HG03135 (cell line): ENCODE data around the gene UMAD1.

Experiments used
- ATAC-seq: cut with Tn5 transposase; IDR thresholded peaks from one replicate; pipeline ENCODE4 v1.9.1; 2021; ENCODE audit warnings: mild to moderate bottlenecking, moderate library complexity; ENCODE audit not compliant: unreplicated experiment

UMAD1 gene

DNA sequence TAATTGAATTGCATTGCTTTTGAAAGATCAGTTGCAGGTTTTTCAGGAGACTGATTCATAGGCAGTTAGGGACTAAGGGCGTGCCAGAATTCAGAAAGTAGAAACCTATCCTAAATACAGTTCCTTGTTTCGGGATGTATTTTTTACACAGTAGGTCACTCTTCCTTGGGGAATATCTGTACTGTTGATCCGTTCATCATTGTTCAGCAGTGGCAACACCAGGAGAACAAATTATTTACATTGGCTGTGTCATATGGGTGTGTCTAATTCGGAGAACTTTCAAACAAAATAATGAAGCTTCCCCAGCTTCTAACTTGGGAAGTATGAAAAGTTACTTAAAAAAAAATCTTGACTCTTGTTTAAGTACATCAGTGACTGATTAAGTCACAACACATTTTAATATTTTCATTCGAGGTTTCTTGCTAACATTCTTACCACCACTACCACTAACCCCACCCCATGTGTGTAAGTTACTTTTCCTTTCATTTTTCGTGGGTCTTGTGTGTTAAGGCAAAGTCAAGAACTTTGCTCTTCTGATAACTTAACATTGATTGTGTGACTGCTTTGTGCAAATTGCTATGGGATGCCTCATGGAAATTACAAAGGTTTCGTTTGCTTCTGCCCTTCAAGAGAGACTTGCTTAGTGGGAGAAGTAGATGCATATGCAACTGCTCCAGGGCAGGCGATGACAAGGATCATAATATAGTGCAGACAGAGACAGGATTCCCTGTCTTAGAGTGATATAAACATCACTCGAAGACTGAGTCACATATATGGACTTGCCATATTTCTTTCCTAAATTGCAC, 121.6 kb downstream of the UMAD1 start:
- ATAC-seq = peak; percentile 55

DNA sequence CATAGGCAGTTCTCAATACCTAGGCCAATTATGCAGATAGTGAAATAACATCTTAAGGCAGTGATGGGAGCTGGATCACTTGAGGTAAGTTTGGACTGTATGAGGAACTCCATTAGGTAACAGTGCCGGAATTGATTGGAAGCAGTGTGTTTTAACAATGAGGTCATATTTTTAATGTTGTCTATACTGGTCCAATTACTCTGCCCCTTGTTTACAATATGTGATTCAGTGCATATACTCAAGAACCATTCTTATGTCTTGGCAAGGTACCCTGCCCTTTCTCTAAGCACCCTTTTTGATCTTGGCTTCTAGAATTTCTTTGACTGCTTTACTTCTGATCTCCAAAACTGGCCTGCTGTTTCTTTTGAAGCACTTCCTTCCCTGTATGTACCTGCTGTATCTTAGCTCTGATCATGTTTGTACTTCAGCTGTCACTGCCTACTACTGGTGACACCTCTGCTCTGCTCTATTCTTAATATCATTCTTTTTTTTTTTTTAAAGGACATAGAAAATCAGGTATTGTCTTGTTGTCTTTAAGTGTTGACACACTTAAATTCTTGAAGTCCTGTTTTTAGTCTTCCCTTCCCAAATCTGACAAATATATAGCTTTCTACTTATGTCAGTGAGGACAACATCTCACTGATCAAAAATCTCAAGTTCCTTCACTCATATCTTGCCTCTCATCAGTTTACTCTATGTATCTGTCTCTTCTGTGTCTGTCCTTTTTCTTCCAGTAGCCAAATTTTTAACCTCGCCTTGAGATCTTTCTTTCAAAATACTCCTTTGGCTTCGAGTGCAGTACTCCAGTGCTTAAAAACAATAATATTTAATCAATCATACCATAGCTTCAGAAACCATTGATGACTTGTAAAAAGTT, 124.2 kb downstream of the UMAD1 start:
- no peak for ATAC-seq

DNA sequence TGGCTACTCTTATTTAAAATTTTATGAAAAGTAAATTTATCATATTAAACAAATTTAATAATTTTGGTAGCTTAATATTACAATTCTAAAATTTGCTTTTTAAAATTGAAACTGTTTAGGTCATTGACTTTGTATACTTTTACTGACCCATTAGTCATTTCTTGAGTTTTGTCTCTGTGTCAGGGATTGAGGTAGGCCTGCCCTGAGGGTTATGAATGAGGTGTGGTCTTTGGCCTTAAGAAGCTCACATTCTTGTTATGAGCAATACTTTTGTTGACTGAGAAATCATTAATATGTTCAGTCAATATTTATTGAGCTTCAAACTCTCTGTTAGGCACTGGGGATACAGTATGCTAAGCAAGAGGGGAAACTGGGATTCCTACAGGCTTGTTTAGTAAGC, 124.9 kb downstream of the UMAD1 start:
- peak; percentile 69 for ATAC-seq

DNA sequence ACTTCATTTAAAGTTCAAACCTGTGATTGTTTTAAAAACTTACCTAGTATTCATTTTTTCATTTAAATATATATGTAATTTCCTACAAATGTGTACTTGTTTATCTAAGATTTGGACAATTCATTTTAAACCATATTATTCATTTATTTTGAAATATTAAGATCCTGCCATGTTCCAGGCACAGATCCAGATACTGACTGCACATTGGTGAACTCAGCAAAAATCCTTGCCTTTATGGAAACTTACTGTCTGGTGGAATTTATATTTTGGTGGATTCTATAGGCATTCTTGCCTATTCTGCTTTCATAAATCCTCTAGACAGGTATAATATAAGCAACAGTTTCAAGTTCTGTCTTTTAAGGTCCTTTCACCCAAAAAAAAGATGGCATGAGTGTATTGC, 126.1 kb downstream of the UMAD1 start:
- ATAC-seq = no peak

DNA sequence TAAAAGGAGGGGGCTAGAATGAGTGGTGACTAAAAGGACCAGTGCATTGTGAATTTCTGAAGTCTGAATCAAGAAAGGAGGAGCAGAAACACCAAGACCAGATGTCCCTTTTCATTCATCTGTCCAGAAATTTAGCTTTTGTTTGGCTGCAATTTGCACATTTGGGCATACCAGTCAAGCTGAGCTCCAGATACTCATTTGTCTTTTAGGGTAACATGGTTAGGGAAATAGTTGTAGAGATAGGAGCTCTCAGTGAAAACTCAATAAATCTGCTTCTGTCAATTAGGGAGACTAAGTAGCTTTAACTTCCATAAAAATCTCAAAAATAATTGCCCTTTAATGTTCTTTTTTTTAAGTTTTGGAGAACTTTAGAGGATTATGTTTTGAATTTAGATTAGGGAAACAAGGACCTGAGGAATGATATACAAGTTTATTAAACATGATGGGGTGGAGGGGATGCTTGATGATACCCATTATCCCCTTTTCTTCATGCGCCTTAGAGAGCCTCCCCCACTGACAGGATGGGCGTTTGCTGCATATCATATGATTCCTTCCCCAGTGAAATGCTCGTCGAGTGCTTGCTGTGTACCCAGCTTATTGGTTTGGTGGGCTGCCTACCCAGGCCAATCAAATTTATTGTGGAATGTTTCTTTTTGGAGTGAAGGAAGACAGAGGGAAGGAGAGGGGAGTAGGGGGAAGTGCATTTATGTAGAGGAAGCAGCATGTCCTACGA, 128.6 kb downstream of the UMAD1 start:
- no peak for ATAC-seq

DNA sequence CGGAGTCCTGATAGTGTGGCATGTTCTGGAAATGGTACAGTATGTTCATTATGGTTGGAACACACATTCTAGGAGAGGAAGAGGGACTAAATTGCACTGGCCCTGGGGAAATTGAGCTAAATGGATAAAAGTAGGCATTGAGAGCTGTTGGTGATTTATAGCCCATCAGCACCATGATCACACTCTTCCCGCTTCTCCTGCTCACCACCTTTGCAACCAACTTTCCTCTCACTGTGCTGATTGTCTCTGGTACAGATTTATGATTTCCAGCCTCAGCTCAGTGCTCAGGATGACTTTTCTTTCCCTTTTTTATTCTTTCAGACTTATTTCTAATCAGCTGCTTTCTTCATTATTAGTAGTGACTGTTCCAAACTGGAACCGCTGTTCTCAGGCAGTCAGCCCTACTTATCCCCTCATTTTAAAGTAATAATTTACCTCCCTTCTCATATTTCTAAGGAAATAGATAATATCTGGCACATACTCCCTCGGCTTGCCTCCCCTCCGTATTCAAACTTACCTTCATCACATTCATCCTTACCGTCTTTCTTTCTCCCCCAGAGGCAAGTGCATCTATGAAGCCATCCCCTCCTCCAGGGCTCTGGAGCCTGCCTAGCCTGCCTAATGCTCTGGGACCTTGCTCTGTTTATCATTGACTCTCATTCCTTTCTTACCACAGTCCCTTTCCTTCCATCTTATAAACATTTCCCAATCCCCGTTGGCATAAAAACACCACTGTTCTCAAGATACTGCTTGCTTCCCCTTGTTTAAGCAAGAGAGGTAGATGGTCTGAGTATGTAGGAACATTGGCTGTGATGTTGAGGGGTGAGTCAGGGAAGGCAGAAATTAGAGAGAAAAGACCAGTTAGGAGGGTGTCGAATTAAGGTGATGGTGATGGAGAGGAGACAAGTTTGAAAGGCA, 129.4 kb downstream of the UMAD1 start:
- no peak for ATAC-seq

DNA sequence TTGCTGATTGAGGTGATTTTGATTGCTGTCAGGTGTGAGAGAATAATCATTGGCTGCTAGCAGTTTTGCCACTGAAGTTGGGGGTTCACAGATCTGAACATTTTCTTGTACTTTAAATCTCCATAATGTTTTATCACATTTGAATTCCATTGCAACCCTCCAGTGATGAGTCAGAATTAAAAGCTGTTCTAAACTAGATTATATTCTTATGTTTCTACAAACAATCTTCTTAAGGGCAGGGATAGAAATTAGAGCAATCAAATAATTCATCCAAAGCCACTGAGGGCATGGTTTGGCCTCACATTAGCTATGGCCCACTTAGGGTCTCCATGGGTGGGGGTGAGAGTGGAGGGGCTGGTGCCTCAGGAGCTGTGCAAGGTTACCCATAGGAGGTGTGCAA, 130.9 kb downstream of the UMAD1 start:
- ATAC-seq = no peak

DNA sequence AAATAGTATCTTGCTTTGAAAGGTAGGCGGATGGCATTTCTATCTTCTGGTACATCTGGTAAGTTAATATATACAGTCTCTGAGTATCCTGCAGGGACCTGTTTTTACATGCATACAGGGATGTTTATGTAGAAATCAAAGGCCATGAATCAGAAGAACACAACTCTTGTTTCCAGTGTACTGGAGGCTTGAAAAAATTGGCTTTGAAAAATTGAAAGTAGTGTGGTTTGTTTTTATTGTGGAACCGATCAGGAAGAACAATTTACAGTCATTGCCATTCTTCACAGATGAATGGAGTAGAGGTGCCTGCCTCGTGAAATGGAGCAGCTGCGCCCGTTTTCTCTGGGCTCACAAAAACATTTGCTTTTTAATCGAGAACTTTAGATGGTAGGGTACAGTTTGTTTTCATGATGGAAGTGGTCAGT, 131.9 kb downstream of the UMAD1 start:
- no peak for ATAC-seq

DNA sequence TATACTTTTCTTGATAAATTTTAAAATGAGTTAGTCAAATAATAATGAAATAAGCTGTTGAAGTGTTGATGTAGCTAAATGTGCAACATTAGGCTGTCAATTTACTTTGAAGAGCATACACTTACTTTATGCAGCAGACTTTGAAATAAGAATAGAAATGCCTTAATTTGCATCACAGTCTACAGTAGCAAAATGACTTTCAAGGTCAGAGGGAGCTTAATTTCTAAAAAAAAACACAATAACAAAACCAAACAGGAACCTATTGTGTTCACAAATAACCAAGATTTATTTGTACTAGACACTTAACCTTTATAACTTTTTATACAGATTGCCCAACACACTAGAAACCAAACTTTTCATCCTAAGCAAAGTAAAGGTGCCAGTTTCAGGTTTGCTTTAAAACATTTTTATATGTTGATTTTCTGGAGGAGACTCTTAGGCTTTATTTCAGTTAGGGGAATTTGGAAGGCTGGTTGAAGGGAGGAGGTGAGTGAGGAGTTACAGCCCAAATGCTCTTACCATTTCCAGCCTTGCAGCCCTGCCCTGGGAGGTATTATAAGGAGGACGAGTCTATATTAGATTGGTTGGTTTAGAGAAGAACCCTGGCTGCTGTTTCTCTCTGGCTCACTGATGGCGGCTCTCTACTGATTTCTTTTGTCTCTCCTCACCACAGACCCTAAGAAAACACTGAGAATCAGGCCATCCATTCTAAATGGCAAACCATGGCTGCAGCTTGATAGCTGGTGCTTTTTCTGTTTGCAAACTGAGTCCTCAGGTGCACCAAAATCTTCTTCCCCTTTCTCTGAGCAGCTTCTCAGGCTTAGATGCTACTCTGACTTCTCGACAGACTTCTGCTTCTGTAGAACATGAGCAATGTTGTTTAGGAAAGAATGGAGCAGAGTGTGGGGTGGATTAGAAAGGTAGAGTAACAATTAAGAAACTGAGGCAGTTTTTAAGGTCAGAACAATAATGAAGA, 133.1 kb downstream of the UMAD1 start:
- ATAC-seq = no peak

DNA sequence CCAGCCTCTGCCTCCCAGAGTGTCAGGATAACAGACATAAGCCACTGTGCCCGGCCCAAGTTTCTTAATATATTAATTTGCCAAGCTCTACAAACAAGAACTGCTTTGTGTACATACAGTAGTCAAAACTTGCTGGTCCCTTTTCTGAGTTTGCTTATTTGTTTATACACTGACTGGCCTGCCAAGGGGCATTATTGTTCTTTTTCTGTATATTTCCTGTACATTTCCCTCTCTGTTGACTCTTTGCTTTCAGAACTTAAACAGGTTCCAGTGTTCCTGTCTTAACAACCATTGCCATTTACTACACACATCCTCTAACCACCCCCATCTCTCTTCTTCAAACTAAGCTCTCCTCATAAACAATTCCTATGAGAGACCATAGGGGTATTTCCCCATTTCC, 139.3 kb downstream of the UMAD1 start:
- ATAC-seq = no peak

DNA sequence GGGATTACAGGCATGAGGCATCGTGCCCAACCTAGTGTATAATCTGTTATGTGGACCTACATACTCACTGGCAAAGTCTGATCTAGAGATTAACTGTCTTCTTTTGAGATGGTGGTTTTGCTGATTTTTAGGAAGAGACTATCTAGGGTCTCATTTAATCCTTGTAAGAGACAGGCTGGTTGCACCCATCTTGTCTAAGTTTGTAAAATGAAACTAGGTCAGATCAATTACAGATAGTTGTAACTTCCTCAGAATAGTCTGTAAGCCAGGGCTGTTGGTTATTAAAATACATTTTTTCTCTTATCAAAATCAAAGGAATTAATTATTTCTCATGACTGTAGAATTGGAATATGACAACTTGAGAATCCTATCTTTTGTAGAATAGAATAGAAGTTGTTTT, 142.4 kb downstream of the UMAD1 start:
- ATAC-seq = no peak

DNA sequence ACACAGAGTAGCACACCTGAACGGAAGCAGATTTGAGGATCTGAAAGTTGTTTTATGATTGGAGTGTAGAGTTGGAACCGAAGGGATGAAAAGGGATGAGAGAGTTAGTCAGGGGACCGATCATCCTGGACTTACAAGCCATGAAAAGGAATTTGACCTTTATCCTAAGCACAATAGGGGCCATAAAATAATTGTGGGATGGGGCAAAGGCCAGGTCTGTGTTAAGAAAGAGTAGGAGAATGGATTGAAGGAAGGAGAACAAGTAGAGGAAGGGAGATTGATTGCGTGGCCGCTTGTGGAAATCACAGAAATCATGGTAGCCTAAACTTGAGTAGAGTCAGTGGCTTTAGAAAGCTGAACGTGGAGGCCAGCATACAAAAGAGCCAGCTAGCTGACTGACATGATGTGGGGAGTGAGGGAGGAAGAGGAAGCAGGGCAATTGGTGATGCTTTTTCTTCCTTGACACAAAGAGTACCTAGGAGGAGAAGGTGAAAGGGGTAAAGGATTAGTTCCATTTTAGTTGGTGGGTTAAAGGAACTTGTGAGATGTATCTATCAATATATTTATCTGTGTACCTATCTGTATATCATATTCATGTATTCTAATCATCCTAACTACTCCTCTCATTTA, 144.9 kb downstream of the UMAD1 start:
- no peak for ATAC-seq

DNA sequence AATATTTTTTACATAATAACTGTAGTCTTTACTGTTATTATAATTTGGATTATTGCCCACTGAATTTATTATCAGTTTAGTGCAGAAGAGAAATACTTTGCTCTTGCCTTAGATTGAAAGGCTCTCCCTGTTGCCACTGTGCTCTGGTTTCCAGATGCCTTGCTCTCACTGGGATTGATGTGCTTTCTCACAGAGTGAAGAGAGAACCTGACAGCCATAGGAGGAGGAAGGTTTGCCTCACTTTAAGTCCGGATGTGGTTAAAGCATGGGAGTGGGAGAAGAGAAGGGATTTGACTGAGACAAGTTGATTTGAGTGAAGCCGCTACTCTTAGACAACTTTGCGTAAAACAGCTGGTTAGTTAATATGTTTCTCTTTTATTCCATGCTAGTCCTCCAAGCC, 146.0 kb downstream of the UMAD1 start:
- ATAC-seq = no peak

DNA sequence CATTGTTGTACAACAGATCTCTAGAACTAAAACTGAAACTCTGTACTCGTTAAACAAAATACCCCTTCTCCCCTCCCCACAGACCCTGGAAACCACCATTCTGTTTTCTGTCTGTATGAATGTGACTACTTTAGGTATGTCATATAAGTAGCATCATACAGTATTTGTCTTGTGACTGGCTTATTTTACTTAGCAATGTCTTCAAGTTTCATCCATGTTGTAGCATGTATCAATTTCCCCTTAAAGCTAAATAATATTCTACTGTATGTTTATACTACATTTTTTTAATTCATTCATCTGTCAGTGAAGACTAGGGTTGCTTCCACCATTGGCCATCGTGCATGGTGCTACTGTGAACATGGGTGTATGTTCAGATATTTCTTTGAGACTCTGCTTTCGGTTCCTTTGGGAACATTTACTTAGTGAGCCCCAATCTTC, 149.0 kb downstream of the UMAD1 start:
- peak; percentile 91 for ATAC-seq

DNA sequence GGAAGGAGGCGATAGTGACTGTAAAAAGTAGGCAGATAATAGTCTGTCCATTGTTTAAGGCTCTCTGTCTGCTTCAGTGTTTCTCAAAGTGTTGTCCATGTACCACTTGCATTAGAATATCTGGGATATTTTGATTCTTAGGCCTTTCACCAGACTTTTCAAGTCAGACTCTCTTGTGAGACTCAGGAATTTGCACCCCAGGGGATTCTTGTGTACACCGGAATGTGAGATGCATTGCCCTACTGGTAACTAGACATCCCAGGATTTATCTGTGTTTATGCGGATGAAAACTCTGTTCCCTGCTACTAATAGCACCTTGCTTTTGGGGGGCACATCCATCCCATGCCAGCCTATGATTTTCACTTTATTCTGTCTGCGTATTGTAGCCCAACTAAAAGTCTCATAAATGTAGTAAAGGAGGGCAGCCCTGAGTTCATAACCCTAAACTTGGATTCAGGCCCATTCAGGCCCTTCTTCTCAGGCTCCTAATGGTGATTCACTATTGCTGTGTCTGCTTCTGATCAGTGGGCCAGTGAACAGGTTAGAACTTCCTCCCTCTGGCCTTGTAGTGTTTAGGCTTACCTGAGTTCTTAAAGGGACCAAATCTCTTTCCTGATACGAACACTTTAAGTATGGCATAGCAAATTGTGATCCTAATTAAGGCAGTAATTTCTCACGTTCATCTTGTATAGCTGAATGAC, 149.6 kb downstream of the UMAD1 start:
- ATAC-seq = no peak

DNA sequence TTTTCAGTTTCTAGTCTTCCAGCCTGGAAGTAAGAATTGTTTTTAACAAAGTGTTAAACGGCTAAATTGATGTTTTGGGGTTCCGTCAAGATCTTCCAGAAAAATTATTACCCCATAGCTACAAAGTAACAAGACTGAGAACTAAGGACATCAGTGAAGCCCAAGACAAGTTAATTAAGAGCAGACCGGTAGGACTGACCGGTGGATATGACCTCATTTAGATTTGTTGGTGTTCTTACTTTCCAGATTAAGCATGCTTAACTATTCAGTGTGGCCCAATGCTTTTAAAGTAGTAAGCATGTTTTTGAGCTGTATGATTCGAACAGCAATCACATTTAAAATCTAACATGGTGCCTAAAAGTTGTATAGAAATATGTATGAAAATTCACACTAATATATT, 151.0 kb downstream of the UMAD1 start:
- no peak for ATAC-seq

DNA sequence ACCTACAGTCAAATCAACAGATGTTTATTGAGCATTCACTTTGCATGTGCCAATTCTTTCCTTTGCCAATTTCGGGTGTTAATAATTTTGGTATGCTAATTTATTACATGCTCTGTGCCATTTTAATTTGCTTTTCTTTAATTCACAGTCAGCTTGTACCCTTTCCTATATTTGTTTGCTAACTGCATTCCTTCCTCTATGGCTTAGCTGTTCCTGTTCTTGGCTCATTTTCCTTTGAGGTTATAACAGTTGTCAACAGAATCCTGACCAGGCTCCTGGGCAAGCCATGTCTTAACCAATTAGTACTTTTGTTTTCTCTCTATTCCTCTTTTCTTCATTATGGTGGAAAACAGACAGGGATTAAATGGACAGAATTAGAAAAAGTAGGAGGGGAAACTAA, 151.5 kb downstream of the UMAD1 start:
- ATAC-seq = no peak

DNA sequence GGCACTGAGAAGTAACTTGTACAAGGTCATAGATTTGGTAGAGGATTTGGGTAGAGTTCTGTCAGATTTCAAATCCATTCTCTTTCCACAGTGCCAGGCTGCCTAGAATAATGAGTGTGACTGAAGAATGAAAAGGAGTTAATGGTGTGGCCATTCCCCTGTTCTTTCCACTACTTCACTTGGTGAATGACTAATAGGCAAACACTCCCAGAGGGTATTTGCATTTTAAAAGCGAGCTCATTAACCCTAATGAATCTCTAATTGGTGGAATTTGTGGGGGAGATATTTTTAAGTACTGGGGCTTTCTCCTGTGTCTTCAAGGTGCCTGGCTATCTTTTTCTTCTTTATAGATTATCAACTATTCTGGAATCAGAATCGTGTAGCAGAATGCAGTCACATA, 152.7 kb downstream of the UMAD1 start:
- ATAC-seq = no peak
